ENCODE measurements around the gene CNGA4. TPM values are rescaled to one million over a fixed set of nuclear protein-coding genes. Genes with fewer than 3 reads are reported as not detected.

The CNGA4 gene
- total RNA-seq, 2 donors from 2014 or later = not detected

Other genes with a start within 250 kb of the CNGA4 start
- gene OR56A4, start 232.1 kb upstream of the CNGA4 start, total RNA-seq = under 1 TPM in 1 of 2 donors, not detected in 1; 0.11 TPM
- under 1 TPM; 0.05 to 0.11 TPM for gene OR56A1, start 208.3 kb upstream of the CNGA4 start, total RNA-seq
- gene OR56B4, start 131.4 kb upstream of the CNGA4 start, total RNA-seq = not detected
- gene OR52B2, start 68.8 kb upstream of the CNGA4 start, total RNA-seq = under 1 TPM in 1 of 2 donors, not detected in 1; 0.52 TPM
- gene OR52W1, start 39.9 kb upstream of the CNGA4 start, total RNA-seq = not detected
- not detected for gene C11orf42, start 33.5 kb upstream of the CNGA4 start, total RNA-seq
- gene FHIP1B, start 4.5 kb upstream of the CNGA4 start, total RNA-seq = 10 to 100 TPM; 45.6 to 52.2 TPM
- not detected for gene CCKBR, start 20.7 kb downstream of the CNGA4 start, total RNA-seq
- under 1 TPM in 1 of 2 donors, not detected in 1; 0.78 TPM for gene CAVIN3, start 81.4 kb downstream of the CNGA4 start, total RNA-seq
- gene SMPD1, start 151.4 kb downstream of the CNGA4 start, total RNA-seq = 10 to 100 TPM; 26.4 to 29.1 TPM
- 10 to 100 TPM; 25.5 to 27.5 TPM for gene APBB1, start 180.0 kb downstream of the CNGA4 start, total RNA-seq
- under 1 TPM; 0.76 to 0.92 TPM for gene HPX, start 201.9 kb downstream of the CNGA4 start, total RNA-seq
- 1 to 10 TPM; 6.1 to 7.7 TPM for gene TRIM3, start 234.9 kb downstream of the CNGA4 start, total RNA-seq
- gene ARFIP2, start 242.2 kb downstream of the CNGA4 start, total RNA-seq = 10 to 100 TPM; 50.8 to 71.7 TPM
- gene TIMM10B, start 242.4 kb downstream of the CNGA4 start, total RNA-seq = 10 to 100 TPM; 44.1 to 57.4 TPM

Data from natural killer cell treated with Interleukin-12 subunit alpha and Interleukin-12 subunit beta and Interleukin-15 and Interleukin-18, amount 100 ng/mL, for 72 hours (primary cell).